HL-60 (cell line): Measurements from ENCODE around the gene PTGER3.

ENCODE experiments used
- CTCF ChIP-seq: IDR thresholded peaks from one replicate; pipeline ENCODE4 v1.5.1; 2011; ENCODE audit warnings: low read length, control low read depth, inconsistent platforms; ENCODE audit not compliant: insufficient read depth
- GABPA ChIP-seq: IDR thresholded peaks from 2 replicates; pipeline ENCODE4 v1.6.1; 2012; ENCODE audit warnings: low read depth
- POLR2AphosphoS5 ChIP-seq: IDR thresholded peaks from 2 replicates; pipeline ENCODE4 v1.6.1; 2012; ENCODE audit warnings: low read depth
- REST ChIP-seq: IDR thresholded peaks from 2 replicates; pipeline ENCODE4 v1.6.1; 2012; ENCODE audit warnings: low read depth; ENCODE audit not compliant: insufficient replicate concordance

GRCh38 chr1:71089536-71090270 lies 42.1 kb upstream of the PTGER3 start:
- no peak for TF ChIP-seq CTCF
- no peak for TF ChIP-seq POLR2AphosphoS5
- TF ChIP-seq REST, result no peak
- no peak for TF ChIP-seq GABPA
